OCI-LY1 (cell line): Measurements from ENCODE around the gene RET.

Experiments used
- H2AFZ ChIP-seq: fragments of 200-600 bp; sonication (generic), shearing (Covaris generic); 2 replicates; pipeline ENCODE4 v1.6.0; 2014; ENCODE audit warnings: antibody characterized with exemption, mild to moderate bottlenecking, low read length
- H3F3A ChIP-seq: fragments of 200-600 bp; sonication (generic), shearing (Covaris generic); 2 replicates; pipeline ENCODE4 v1.6.0; 2014; ENCODE audit warnings: mild to moderate bottlenecking, antibody characterized with exemption, low read length, moderate library complexity; ENCODE audit not compliant: insufficient read depth
- H3K27ac ChIP-seq: fragments of 200-600 bp; sonication (generic); 2 replicates; pipeline ENCODE4 v1.5.1; 2014; ENCODE audit warnings: low read length, mixed run types, mild to moderate bottlenecking, low read depth; ENCODE audit not compliant: poor library complexity, severe bottlenecking
- H3K27me3 ChIP-seq: fragments of 200-600 bp; sonication (generic); 2 replicates; pipeline ENCODE4 v1.6.0; 2014; ENCODE audit warnings: antibody characterized with exemption, mild to moderate bottlenecking, low read length, moderate library complexity; ENCODE audit not compliant: insufficient read depth
- H3K36me3 ChIP-seq: fragments of 200-600 bp; sonication (generic); 2 replicates; pipeline ENCODE4 v1.6.1; 2014; ENCODE audit warnings: mild to moderate bottlenecking, antibody characterized with exemption, low read length, moderate library complexity, mixed read lengths; ENCODE audit not compliant: insufficient read depth
- H3K4me1 ChIP-seq: fragments of 200-600 bp; sonication (generic); 2 replicates; pipeline ENCODE4 v1.5.1; 2014; ENCODE audit warnings: mild to moderate bottlenecking, low read length, moderate library complexity; ENCODE audit not compliant: insufficient read depth, severe bottlenecking
- H3K4me2 ChIP-seq: fragments of 200-600 bp; sonication (generic), shearing (Covaris generic); 2 replicates; pipeline ENCODE4 v1.6.1; 2014; ENCODE audit warnings: low read length
- H3K4me3 ChIP-seq: fragments of 200-600 bp; sonication (generic); 2 replicates; pipeline ENCODE4 v1.5.1; 2014; ENCODE audit warnings: low read length, low read depth, mild to moderate bottlenecking, mixed read lengths; ENCODE audit not compliant: poor library complexity, severe bottlenecking
- H3K79me2 ChIP-seq: fragments of 200-600 bp; shearing (Covaris generic); 2 replicates; pipeline ENCODE4 v1.6.1; 2016; ENCODE audit warnings: mixed run types, low read length, mixed read lengths; ENCODE audit not compliant: insufficient read depth
- H3K9ac ChIP-seq: fragments of 200-600 bp; sonication (generic), shearing (Covaris generic); 2 replicates; pipeline ENCODE4 v1.6.1; 2014; ENCODE audit warnings: mild to moderate bottlenecking, low read length, mixed read lengths
- H3K9me2 ChIP-seq: fragments of 200-600 bp; sonication (generic), shearing (Covaris generic); 2 replicates; pipeline ENCODE4 v1.6.1; 2014; ENCODE audit warnings: low read depth, mild to moderate bottlenecking, low read length, mixed read lengths
- H3K9me3 ChIP-seq: fragments of 200-600 bp; shearing (Covaris generic); 2 replicates; pipeline ENCODE4 v1.6.1; 2014; ENCODE audit warnings: low read length, mixed read lengths
- H4K20me1 ChIP-seq: fragments of 200-600 bp; sonication (generic), shearing (Covaris generic); 2 replicates; pipeline ENCODE4 v1.6.0; 2016; ENCODE audit warnings: mild to moderate bottlenecking, low read length; ENCODE audit not compliant: insufficient read depth
- CTCF ChIP-seq: fragments of 200-600 bp; sonication (generic), shearing (Covaris generic); IDR thresholded peaks from 2 replicates; pipeline ENCODE4 v1.5.1; 2017; ENCODE audit warnings: mild to moderate bottlenecking, antibody characterized with exemption, low read length, moderate library complexity, mixed read lengths
- EZH2 ChIP-seq: fragments of 200-600 bp; sonication (generic), shearing (Covaris generic); IDR thresholded peaks from 2 replicates; pipeline ENCODE4 v1.8.0; 2017; ENCODE audit warnings: borderline replicate concordance, mixed run types, mild to moderate bottlenecking, antibody characterized with exemption, low read length, moderate library complexity, mixed read lengths

Gene RET

GRCh38 chr10:43174969-43175368 is 98.1 kb downstream of the RET start:
- H3K27me3 ChIP-seq = no peaks in the 10 kb centered on the region
- no peaks in the 10 kb centered on the region for H3K9me2 ChIP-seq
- no peak overlapping the region for H3K4me3 ChIP-seq
- H3K4me1 ChIP-seq = no peaks in the 10 kb centered on the region
- no peaks in the 10 kb centered on the region for H3F3A ChIP-seq
- no peak overlapping the region for H3K9ac ChIP-seq
- peaks cover 16% of the 10 kb centered on the region for H3K36me3 ChIP-seq
- TF ChIP-seq EZH2 (no peak), CTCF (no peak)
- no peaks in the 10 kb centered on the region for H3K79me2 ChIP-seq
- no peak overlapping the region for H3K4me2 ChIP-seq
- no peaks in the 10 kb centered on the region for H3K9me3 ChIP-seq
- H3K27ac ChIP-seq = no peak overlapping the region
- H2AFZ ChIP-seq = no peak overlapping the region
- no peaks in the 10 kb centered on the region for H4K20me1 ChIP-seq

GRCh38 chr10:43176271-43176670 is 99.4 kb downstream of the RET start:
- no peak overlapping the region for H3K27ac ChIP-seq
- H3K36me3 ChIP-seq = peaks cover 16% of the 10 kb centered on the region
- H3K4me2 ChIP-seq = no peak overlapping the region

GRCh38 chr10:43177595-43177994 is 100.7 kb downstream of the RET start:
- no peak overlapping the region for H3K27ac ChIP-seq
- no peaks in the 10 kb centered on the region for H3K79me2 ChIP-seq
- no peaks in the 10 kb centered on the region for H3K9me2 ChIP-seq
- H3K36me3 ChIP-seq = peaks cover 16% of the 10 kb centered on the region
- TF ChIP-seq EZH2 (no peak), CTCF (no peak)
- H3K27me3 ChIP-seq = no peaks in the 10 kb centered on the region
- H3F3A ChIP-seq = no peaks in the 10 kb centered on the region
- no peak overlapping the region for H2AFZ ChIP-seq
- no peaks in the 10 kb centered on the region for H3K9me3 ChIP-seq
- no peaks in the 10 kb centered on the region for H3K4me1 ChIP-seq
- no peaks in the 10 kb centered on the region for H4K20me1 ChIP-seq
- no peak overlapping the region for H3K4me3 ChIP-seq
- H3K4me2 ChIP-seq = no peak overlapping the region
- no peak overlapping the region for H3K9ac ChIP-seq

More at GRCh38 chr10:43176271-43176670, 99.4 kb downstream of the RET start:
- Histone ChIP-seq H3K4me3 (no peak overlapping the region), H3K79me2 (no peaks in the 10 kb centered on the region), H3K27me3 (no peaks in the 10 kb centered on the region), H3K4me1 (no peaks in the 10 kb centered on the region), H4K20me1 (no peaks in the 10 kb centered on the region), H3K9me3 (no peaks in the 10 kb centered on the region), H3F3A (no peaks in the 10 kb centered on the region), H2AFZ (no peak overlapping the region), H3K9ac (no peak overlapping the region), H3K9me2 (no peaks in the 10 kb centered on the region)
- TF ChIP-seq CTCF (no peak), EZH2 (no peak)
